HCT116 (cell line): ENCODE data around the gene RNU2-63P. TPM values are rescaled to one million over a fixed set of nuclear protein-coding genes. Genes with fewer than 3 reads are reported as not detected.

ENCODE experiments used
- ATAC-seq: fragments of 200-7000 bp; cut with Tn5 transposase; 2 replicates; pipeline ENCODE4 v1.9.1; 2020; ENCODE audit warnings: mild to moderate bottlenecking, moderate library complexity
- BruUV-seq: library from RNA; stranded (reverse); fragments of 400-500 nt; replicated peaks from 2 replicates; lab custom pipeline; 2021; lab: Mats Ljungman, UMichigan
- CTCF ChIA-PET: fragments of 300-600 bp; sonication (Branson Sonifier 250); formaldehyde crosslinking; loops from one replicate; lab custom pipeline; 2021; ENCODE audit warnings: antibody characterized with exemption; lab: Charles Lee
- POLR2A ChIA-PET: fragments of 300-600, 350-600 bp; sonication (Branson Sonifier 250); formaldehyde crosslinking; loops from one replicate; lab custom pipeline; 2021; ENCODE audit warnings: antibody characterized with exemption; lab: Charles Lee
- RAD21 ChIA-PET, 2 experiments: fragments of 300-600 bp; sonication (Branson Sonifier 250); formaldehyde crosslinking; loops; one replicate each; lab custom pipeline; 2023; ENCODE audit warnings: low total read pairs in 2 of 2; ENCODE audit not compliant: uncharacterized antibody in 2 of 2, unreplicated experiment in 2 of 2, low non-redundant PET in 1 of 2; lab: Charles Lee
- DNase-seq: peaks from one replicate; pipeline ENCODE4 v3.0.0-alpha.2; 2010; ENCODE audit warnings: low read depth, low spot score
- H2AFZ ChIP-seq: fragments of 200-600 bp; shearing (Covaris generic), sonication (generic); 2 replicates; pipeline ENCODE4 v1.6.1; 2017; ENCODE audit warnings: low read depth, mixed run types, mixed read lengths, antibody characterized with exemption, low read length; ENCODE audit not compliant: poor library complexity, severe bottlenecking
- H3K27ac ChIP-seq: 2 replicates; pipeline ENCODE4 v1.5.1; 2012; ENCODE audit warnings: low read depth, low read length
- H3K27me3 ChIP-seq: fragments of 200-600 bp; sonication (generic); 2 replicates; pipeline ENCODE4 v1.6.1; 2016; ENCODE audit warnings: mixed run types, low read length, mixed read lengths; ENCODE audit not compliant: insufficient read depth
- H3K36me3 ChIP-seq, 2 experiments: fragments of 200-500 bp in 1 of 2; fragments of 200-600 bp in 1 of 2; sonication (Bioruptor generic) in 1 of 2; sonication (generic) in 1 of 2; 2 replicates each; pipeline versions ENCODE4 v1.5.1 to v1.6.1; 2014 to 2016; ENCODE audit warnings: low read length in 2 of 2, inconsistent platforms in 1 of 2, mixed read lengths in 1 of 2, mixed run types in 1 of 2; ENCODE audit not compliant: insufficient read depth in 2 of 2, control insufficient read depth in 1 of 2
- H3K4me1 ChIP-seq, 2 experiments: fragments of 200-600 bp in 1 of 2; sonication (generic) in 1 of 2; 2 replicates each; pipeline versions ENCODE4 v1.5.1 to v1.6.1; 2012 to 2017; ENCODE audit warnings: low read length in 2 of 2, inconsistent platforms in 1 of 2, mild to moderate bottlenecking in 1 of 2, mixed read lengths in 1 of 2, mixed run types in 1 of 2, moderate library complexity in 1 of 2; ENCODE audit not compliant: insufficient read depth in 2 of 2, control insufficient read depth in 1 of 2
- H3K4me2 ChIP-seq: fragments of 200-600 bp; sonication (generic); 2 replicates; pipeline ENCODE4 v1.6.1; 2017; ENCODE audit warnings: mixed run types, low read length, mixed read lengths
- H3K4me3 ChIP-seq, 2 experiments: fragments of 200-600 bp in 1 of 2; sonication (generic) in 1 of 2; replicated peaks in 1 of 2; 2 replicates each; pipeline ENCODE4 v1.5.1; 2011 to 2016; ENCODE audit warnings: low read length in 2 of 2, control low read depth in 1 of 2, low read depth in 1 of 2, mild to moderate bottlenecking in 1 of 2, mixed read lengths in 1 of 2, mixed run types in 1 of 2
- H3K79me2 ChIP-seq: fragments of 200-600 bp; sonication (generic); 2 replicates; pipeline ENCODE4 v1.6.1; 2017; ENCODE audit warnings: mild to moderate bottlenecking, mixed run types, low read length, moderate library complexity, mixed read lengths; ENCODE audit not compliant: insufficient read depth
- H3K9ac ChIP-seq: fragments of 200-600 bp; sonication (generic); 2 replicates; pipeline ENCODE4 v1.6.1; 2016; ENCODE audit warnings: low read length, mixed read lengths
- H3K9me2 ChIP-seq: fragments of 200-600 bp; sonication (generic), shearing (Covaris generic); 2 replicates; pipeline ENCODE4 v1.6.1; 2017; ENCODE audit warnings: mixed run types, mild to moderate bottlenecking, moderate library complexity; ENCODE audit not compliant: insufficient read depth
- H3K9me3 ChIP-seq, 2 experiments: fragments of 200-500 bp in 1 of 2; fragments of 200-600 bp in 1 of 2; sonication (Bioruptor generic) in 1 of 2; sonication (generic) in 1 of 2; 2 replicates each; pipeline ENCODE4 v1.6.1; 2014 to 2017; ENCODE audit warnings: low read length in 2 of 2, mixed read lengths in 2 of 2, inconsistent platforms in 1 of 2, low read depth in 1 of 2, mild to moderate bottlenecking in 1 of 2, mixed run types in 1 of 2, moderate library complexity in 1 of 2; ENCODE audit not compliant: control insufficient read depth in 1 of 2, insufficient read depth in 1 of 2
- H4K20me1 ChIP-seq: fragments of 200-600 bp; sonication (generic), shearing (Covaris generic); 2 replicates; pipeline ENCODE4 v1.6.1; 2017; ENCODE audit warnings: mixed run types, mild to moderate bottlenecking, moderate library complexity; ENCODE audit not compliant: insufficient read depth
- CBX3 ChIP-seq: IDR thresholded peaks from 2 replicates; pipeline ENCODE4 v1.6.1; 2012; ENCODE audit warnings: low read depth
- POLR2AphosphoS5 ChIP-seq: IDR thresholded peaks from 2 replicates; pipeline ENCODE4 v1.6.1; 2011; ENCODE audit warnings: mild to moderate bottlenecking, low read depth, low read length, moderate library complexity
- RAD21 ChIP-seq: IDR thresholded peaks from 2 replicates; pipeline ENCODE4 v1.6.1; 2012; ENCODE audit warnings: low read depth, mild to moderate bottlenecking
- SIN3A ChIP-seq: IDR thresholded peaks from 2 replicates; pipeline ENCODE4 v1.6.1; 2012; ENCODE audit warnings: low read depth
- SP1 ChIP-seq: IDR thresholded peaks from 2 replicates; pipeline ENCODE4 v1.6.1; 2012; ENCODE audit warnings: low read depth
- SRF ChIP-seq: IDR thresholded peaks from 2 replicates; pipeline ENCODE4 v1.6.1; 2012; ENCODE audit warnings: low read depth
- TCF7L2 ChIP-seq: IDR thresholded peaks from 2 replicates; pipeline ENCODE4 v1.7.0; 2011; ENCODE audit warnings: borderline replicate concordance, inconsistent platforms; ENCODE audit not compliant: insufficient read depth, insufficient read length; ENCODE audit errors: extremely low read depth
- YY1 ChIP-seq: IDR thresholded peaks from 2 replicates; pipeline ENCODE4 v1.6.1; 2011; ENCODE audit warnings: low read length, low read depth, moderate library complexity, mild to moderate bottlenecking; ENCODE audit not compliant: insufficient replicate concordance; ENCODE audit errors: extremely low read depth
- intact Hi-C: fragments of 100-400 bp; cut with micrococcal nuclease; formaldehyde crosslinking; loops from 2 replicates; pipeline ENCODE4 v1.10.0; 2022
- total RNA-seq: library from RNA; stranded (reverse); gene quantifications from one replicate; pipeline ENCODE4 v1.2.1, GENCODE V29; 2021; ENCODE audit not compliant: unreplicated experiment
- TF ChIP-seq, protein P1 (sequence below): IDR thresholded peaks from 2 replicates; pipeline ENCODE4 v1.6.1; 2012; ENCODE audit warnings: low read depth
- TF ChIP-seq, protein P2 (sequence below): IDR thresholded peaks from 2 replicates; pipeline ENCODE4 v1.6.1; 2012

RNU2-63P gene
- total RNA-seq, 1 experiment from 2014 or later: 7.4 TPM

GRCh38 chr2:88051792-88052191 lies 35.4 kb upstream of the RNU2-63P start:
- Histone ChIP-seq H3K36me3 (no peaks in the 10 kb centered on the region), H3K27ac (no peak overlapping the region), H4K20me1 (no peaks in the 10 kb centered on the region), H3K9ac (no peak overlapping the region), H3K79me2 (peaks cover 26% of the 10 kb centered on the region), H2AFZ (no peak overlapping the region), H3K9me3 (no peaks in the 10 kb centered on the region), H3K4me2 (no peak overlapping the region), H3K4me1 (peaks cover 7 to 19% of the 10 kb centered on the region in 2 experiments; a peak in 3 of 4 replicates), H3K4me3 (no peak overlapping the region), H3K9me2 (no peaks in the 10 kb centered on the region), H3K27me3 (no peaks in the 10 kb centered on the region)
- DNase-seq (no peak), ATAC-seq (no peak)
- CTCF ChIA-PET: interaction anchor here (1.2 kb wide), 1 partner anchor 9 kb away, joined by 4 read pairs; no protein-coding TSS in a partner anchor
- TF ChIP-seq RAD21 (no peak), SIN3A (no peak), POLR2AphosphoS5 (peak; percentile 19), CBX3 (no peak)
- no TSS peak for BruUV-seq
- RAD21 ChIA-PET: no interaction called here
- POLR2A ChIA-PET: no interaction called here
- intact Hi-C loops: no loop called here

GRCh38 chr2:88049622-88050021 lies 33.3 kb upstream of the RNU2-63P start:
- no peak overlapping the region for H3K4me2 ChIP-seq
- no peak overlapping the region for H3K4me3 ChIP-seq
- no peaks in the 10 kb centered on the region for H3K27me3 ChIP-seq
- no peak overlapping the region for H3K9ac ChIP-seq
- POLR2A ChIA-PET: interaction anchor here (0.5 to 1.2 kb wide), 3 partner anchors 11 to 33 kb away, joined by 3 read pairs; partner anchors contain the start of gene RNU2-63P
- no peak overlapping the region for H2AFZ ChIP-seq
- BruUV-seq: no TSS peak
- no peaks in the 10 kb centered on the region for H4K20me1 ChIP-seq
- DNase-seq (no peak), ATAC-seq (no peak)
- H3K27ac ChIP-seq: no peak overlapping the region
- CTCF ChIA-PET: interaction anchor here (1.8 kb wide), 1 partner anchor 110 kb away, joined by 4 read pairs; no protein-coding TSS in a partner anchor
- H3K79me2 ChIP-seq: peaks cover 18% of the 10 kb centered on the region
- TF ChIP-seq SP1 (no peak), CBX3 (no peak), TCF7L2 (no peak), YY1 (no peak), SRF (no peak)
- TF ChIP-seq, protein P1, sequence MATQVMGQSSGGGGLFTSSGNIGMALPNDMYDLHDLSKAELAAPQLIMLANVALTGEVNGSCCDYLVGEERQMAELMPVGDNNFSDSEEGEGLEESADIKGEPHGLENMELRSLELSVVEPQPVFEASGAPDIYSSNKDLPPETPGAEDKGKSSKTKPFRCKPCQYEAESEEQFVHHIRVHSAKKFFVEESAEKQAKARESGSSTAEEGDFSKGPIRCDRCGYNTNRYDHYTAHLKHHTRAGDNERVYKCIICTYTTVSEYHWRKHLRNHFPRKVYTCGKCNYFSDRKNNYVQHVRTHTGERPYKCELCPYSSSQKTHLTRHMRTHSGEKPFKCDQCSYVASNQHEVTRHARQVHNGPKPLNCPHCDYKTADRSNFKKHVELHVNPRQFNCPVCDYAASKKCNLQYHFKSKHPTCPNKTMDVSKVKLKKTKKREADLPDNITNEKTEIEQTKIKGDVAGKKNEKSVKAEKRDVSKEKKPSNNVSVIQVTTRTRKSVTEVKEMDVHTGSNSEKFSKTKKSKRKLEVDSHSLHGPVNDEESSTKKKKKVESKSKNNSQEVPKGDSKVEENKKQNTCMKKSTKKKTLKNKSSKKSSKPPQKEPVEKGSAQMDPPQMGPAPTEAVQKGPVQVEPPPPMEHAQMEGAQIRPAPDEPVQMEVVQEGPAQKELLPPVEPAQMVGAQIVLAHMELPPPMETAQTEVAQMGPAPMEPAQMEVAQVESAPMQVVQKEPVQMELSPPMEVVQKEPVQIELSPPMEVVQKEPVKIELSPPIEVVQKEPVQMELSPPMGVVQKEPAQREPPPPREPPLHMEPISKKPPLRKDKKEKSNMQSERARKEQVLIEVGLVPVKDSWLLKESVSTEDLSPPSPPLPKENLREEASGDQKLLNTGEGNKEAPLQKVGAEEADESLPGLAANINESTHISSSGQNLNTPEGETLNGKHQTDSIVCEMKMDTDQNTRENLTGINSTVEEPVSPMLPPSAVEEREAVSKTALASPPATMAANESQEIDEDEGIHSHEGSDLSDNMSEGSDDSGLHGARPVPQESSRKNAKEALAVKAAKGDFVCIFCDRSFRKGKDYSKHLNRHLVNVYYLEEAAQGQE: no peak
- TF ChIP-seq, protein P2, sequence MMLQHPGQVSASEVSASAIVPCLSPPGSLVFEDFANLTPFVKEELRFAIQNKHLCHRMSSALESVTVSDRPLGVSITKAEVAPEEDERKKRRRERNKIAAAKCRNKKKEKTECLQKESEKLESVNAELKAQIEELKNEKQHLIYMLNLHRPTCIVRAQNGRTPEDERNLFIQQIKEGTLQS: no peak
- peaks cover 4 to 9% of the 10 kb centered on the region in 2 experiments; a peak in 2 of 4 replicates for H3K4me1 ChIP-seq
- no peaks in the 10 kb centered on the region for H3K36me3 ChIP-seq
- intact Hi-C loops: no loop called here
- no peaks in the 10 kb centered on the region for H3K9me2 ChIP-seq
- RAD21 ChIA-PET: no interaction called here
- H3K9me3 ChIP-seq: no peaks in the 10 kb centered on the region
